ENCODE measurements around the gene RELB.
A peak's percentile ranks its signal among the peaks of the same experiment; 100 is the strongest.
"Not testable (repeated sequence)": the region's sequence is repeated elsewhere in the genome, so short reads cannot be mapped to it uniquely, and the experiment has no call there.

RELB gene
- total RNA-seq: 32.7 to 165 (median 59.2) reads per million in 3 experiments

- DNase-seq: peak; percentile 93
Observed at GRCh38 chr19:45001087-45001739, at the start of gene RELB. TSS of gene RELB (plus strand) at chr19:45001464. CDS start at chr19:45001580, 116 bp downstream.

- DNase-seq: no peak
Observed at GRCh38 chr19:44954278-44954648, 47.0 kb upstream of the RELB start.

- DNase-seq: peak; percentile 94
Observed at GRCh38 chr19:44954649-44955504, 46.4 kb upstream of the RELB start, which contains the start of gene CLPTM1. TSS of gene CLPTM1 (plus strand) at chr19:44955380. CDS start at chr19:44955396, 16 bp downstream.

GRCh38 chr19:44955505-44956439, 45.5 kb upstream of the RELB start:
- no peak for DNase-seq

DNA sequence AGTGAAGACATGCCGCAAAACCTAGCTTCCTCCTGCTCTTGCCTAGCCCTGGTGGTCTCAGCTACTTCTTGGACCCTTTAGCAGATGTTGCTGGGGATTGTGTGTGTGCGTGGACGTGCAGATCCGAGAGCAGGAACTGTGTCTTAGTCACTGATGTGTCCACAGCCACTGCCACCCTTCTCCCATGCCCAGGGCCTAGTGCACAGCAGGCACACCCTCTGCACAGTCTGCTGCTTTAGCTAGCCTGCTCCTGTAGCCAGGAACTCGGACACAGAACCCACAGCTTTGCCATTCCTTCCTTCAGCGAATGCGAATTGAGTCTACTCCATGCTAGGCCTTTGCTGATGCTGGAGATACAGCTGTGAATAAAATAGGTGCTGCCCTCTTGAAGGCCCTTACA, 43.7 kb upstream of the RELB start:
- DNase-seq: no peak

- DNase-seq: no peak
Observed at GRCh38 chr19:44958090-44958489, 43.2 kb upstream of the RELB start.

GRCh38 chr19:44959691-44960090, 41.6 kb upstream of the RELB start:
- no peak for DNase-seq

GRCh38 chr19:44960906-44961728, 40.1 kb upstream of the RELB start:
- no peak for DNase-seq

GRCh38 chr19:44961821-44962220, 39.4 kb upstream of the RELB start:
- no peak for DNase-seq

GRCh38 chr19:44968118-44968517, 33.1 kb upstream of the RELB start:
- DNase-seq: no peak

- DNase-seq: no peak
Observed at GRCh38 chr19:44968670-44969069, 32.6 kb upstream of the RELB start.

DNA sequence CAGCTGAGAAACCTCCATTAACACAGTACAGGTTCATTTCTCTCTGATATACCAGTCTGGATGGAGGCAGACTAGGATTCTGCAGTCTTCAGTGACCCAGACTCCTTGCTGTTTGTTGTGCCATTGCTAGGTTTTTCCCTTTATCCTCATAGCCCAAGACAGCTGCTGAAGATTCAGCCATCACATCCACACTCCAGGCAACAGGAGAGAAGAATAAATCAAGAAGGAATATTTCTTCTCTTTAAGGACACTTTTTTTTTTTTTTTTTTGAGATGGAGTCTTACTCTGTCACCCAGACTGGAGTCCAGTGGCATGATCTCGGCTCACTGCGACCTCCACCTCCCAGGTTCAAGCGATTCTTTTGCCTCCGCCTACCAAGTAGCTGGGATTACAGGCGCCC, 31.8 kb upstream of the RELB start:
- no peak for DNase-seq

DNA sequence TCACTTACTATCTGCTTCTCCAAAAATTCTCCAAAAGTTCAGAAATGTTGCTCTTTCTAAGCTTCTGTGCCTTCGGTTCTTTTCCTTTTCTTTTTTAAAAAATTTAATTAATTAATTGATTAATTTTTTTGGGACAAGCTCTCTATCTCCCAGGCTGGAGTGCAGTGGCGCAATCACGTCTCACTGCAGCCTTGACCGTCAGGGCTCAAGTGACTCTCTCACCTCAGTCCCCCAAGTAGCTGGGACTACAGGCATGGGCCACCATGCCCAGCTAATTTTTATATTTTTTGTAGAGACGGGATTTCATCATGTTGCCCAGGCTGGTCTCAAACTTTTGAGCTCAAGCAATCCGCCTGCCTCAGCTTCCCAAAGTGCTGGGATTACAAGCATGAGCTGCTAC, 29.8 kb upstream of the RELB start:
- DNase-seq: not testable (repeated sequence)

DNA sequence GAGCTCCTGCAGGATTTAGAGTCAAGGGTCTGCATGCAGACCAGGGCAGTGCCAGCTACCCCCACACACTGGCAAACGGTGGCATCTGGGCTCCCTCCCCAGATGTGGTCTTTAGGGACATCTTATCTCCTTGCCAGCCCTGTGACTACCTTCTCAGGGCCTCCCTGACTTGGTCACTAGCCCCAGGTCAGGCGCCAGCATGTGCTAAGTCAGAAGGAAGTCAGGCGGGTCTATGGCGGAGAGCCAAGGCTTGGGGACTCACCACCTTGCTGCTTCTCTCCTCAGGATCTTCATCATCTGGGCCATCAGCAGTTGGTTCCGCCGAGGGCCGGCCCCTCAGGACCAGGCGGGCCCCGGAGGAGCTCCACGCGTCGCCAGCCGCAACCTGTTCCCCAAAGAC, 28.5 kb upstream of the RELB start:
- DNase-seq: no peak

DNA sequence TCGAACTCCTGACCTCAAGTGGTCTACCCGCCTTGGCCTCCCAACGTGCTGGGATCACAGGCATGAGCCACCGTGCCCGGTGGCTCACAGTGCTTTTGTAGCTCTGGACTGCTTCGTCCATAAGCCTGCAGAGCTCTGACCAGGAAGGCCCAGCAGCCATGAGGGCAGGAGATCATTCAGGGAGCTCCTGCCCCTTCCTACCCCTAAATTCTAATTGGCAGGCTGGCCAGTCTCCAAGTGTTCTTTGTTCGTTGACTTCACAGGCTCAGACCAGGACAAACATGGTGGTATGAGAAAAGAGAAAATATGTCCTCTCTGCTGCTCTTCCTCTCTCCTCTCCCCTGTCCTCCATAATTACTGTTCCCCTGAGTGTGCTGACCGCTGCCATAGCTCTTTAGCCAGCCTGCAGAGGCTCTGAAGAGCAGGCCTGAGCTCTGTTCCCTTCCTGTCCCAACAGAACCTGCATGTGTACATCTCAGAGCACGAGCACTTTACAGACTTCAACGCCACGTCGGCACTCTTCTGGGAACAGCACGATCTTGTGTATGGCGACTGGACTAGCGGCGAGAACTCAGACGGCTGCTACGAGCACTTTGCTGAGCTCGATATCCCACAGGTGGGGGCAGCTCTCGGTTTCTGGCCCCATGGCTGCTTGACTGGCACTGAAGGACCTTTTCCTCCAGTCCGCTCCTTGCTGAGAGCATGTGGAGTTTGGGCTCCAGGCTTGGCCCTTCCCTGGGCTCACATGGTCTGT, 27.1 kb upstream of the RELB start:
- DNase-seq: no peak

- DNase-seq: no peak
Observed at GRCh38 chr19:44974857-44975256, 26.4 kb upstream of the RELB start.

DNA sequence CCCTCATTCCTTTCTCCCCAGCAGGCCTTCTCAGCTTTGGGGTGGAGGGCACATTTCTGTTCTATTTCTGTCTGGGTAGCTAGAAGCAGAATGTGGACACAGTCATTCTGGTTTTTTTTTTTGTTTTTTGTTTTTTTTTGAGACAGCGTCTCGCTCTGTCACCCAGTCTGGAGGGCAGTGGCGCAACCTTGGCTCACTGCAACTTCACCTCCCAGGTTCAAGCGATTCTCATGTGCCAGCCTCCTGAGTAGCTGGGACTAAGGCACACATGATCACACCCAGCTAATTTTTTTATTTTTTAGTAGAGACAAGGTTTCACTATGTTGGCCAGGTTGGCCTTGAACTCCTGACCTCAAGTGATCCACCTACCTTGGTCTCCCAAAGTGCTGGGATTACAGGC, 25.8 kb upstream of the RELB start:
- DNase-seq: no peak

GRCh38 chr19:44984005-44984404, 17.3 kb upstream of the RELB start:
- no peak for DNase-seq

DNA sequence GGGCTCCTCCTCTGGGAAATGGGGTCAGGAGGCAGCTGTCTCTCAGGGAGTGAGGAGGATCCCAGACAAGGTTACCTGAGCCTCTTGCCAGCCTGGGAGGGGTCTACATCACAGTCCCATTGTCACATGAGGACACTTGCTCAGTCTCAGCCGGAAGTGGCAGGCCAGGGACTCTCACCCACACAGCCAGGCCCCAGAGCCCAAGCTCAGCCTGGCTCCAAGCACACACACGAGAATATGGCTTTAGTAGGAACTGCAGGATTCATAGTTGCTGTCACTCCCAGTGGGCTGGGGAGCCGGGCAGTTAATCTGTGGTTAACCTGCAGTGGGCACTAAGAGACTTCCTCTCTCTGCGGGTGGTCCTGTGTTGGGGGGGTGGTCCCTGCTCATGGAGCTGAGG, 15.8 kb upstream of the RELB start:
- no peak for DNase-seq

- no peak for DNase-seq
Observed at GRCh38 chr19:44986389-44986788, 14.9 kb upstream of the RELB start.

DNA sequence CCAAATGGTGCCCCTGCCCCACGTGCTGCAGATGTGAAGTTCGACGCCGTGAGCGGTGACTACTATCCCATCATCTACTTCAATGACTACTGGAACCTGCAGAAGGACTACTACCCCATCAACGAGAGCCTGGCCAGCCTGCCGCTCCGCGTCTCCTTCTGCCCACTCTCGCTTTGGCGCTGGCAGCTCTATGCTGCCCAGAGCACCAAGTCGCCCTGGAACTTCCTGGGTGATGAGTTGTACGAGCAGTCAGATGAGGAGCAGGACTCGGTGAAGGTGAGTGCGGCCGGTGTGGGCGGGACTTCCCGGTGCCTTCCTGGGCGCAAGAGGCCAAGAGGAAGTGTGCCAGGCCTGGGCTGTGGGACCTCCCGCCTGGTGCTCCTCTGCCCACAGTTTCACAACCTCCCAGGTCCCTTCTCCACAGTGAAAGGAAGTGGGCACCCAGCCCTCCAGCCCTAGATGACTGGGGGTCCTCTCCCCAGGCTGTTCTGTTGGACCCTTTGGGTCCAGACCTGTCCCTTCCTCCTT, 14.1 kb upstream of the RELB start:
- DNase-seq: no peak
